GM13977 (cell line): ENCODE results near the gene CLDN10.
A peak's percentile ranks its signal among the peaks of the same experiment; 100 is the strongest.

Experiments used
- DNase-seq: peaks from one replicate; pipeline ENCODE4 v3.0.0; 2012; ENCODE audit warnings: low spot score
- in situ Hi-C: fragments of 300-500 bp; cut with MboI; formaldehyde crosslinking; loops from one replicate; pipeline ENCODE4 v1.12.0; 2022; ENCODE audit warnings: low sequenced_read_pairs, low pct_unique_long_range_greater_than_20kb, mixed read lengths, inconsistent platforms; ENCODE audit not compliant: unreplicated experiment
- TF ChIP-seq, protein P1 (sequence below): IDR thresholded peaks from 2 replicates; pipeline ENCODE4 v1.5.1; 2012; ENCODE audit warnings: mild to moderate bottlenecking, control low read depth; ENCODE audit not compliant: insufficient read depth; ENCODE audit errors: extremely low read depth, missing control alignments

The CLDN10 gene, protein sequence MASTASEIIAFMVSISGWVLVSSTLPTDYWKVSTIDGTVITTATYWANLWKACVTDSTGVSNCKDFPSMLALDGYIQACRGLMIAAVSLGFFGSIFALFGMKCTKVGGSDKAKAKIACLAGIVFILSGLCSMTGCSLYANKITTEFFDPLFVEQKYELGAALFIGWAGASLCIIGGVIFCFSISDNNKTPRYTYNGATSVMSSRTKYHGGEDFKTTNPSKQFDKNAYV

DNA sequence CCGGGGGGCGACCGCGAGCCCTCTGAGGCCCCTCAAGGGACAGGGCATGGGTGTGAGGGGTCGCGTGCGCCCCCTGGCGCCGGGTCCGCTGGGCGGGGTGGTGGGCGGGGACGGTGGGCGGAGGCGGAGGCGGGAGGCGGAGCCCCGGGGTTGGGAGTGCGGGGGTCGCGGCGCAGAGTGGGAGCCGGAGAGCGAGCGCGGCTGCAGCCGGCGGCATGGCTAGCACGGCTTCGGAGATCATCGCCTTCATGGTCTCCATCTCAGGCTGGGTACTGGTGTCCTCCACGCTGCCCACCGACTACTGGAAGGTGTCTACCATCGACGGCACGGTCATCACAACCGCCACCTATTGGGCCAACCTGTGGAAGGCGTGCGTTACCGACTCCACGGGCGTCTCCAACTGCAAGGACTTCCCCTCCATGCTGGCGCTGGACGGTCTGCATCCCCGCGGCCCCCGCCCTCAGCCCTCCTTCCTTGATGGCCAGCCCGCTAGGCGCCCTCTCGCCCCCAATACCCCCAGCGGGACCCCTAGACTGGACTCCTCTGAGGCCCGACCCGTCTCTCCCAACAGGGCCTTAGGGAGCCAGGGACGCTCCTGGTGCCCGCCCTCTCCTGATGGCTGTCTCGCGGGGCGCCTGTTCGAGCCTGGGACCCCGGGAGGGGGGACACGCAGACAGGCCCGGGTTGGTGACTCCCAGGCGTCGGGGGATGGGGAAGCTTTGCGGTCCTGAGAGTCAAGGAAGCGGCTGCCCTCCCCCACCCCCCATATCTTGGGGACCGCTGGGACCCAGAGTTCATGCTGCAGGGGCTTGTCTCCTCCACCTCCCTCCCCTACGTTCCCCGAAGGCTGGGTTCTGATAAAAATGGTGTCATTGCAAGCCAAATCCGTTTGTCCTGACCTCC lies at the start of gene CLDN10:
Gene CLDN10 (plus strand): TSS at position 182 of the 903 bp plus-strand sequence. CDS start 34 bp downstream, at position 216.
- TF ChIP-seq, protein P1, sequence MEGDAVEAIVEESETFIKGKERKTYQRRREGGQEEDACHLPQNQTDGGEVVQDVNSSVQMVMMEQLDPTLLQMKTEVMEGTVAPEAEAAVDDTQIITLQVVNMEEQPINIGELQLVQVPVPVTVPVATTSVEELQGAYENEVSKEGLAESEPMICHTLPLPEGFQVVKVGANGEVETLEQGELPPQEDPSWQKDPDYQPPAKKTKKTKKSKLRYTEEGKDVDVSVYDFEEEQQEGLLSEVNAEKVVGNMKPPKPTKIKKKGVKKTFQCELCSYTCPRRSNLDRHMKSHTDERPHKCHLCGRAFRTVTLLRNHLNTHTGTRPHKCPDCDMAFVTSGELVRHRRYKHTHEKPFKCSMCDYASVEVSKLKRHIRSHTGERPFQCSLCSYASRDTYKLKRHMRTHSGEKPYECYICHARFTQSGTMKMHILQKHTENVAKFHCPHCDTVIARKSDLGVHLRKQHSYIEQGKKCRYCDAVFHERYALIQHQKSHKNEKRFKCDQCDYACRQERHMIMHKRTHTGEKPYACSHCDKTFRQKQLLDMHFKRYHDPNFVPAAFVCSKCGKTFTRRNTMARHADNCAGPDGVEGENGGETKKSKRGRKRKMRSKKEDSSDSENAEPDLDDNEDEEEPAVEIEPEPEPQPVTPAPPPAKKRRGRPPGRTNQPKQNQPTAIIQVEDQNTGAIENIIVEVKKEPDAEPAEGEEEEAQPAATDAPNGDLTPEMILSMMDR: peak; percentile 10
- peak; percentile 44 for DNase-seq
- in situ Hi-C loops: no loop called here

GRCh38 chr13:95503662-95504061 lies 48.9 kb upstream of the CLDN10 start:
- in situ Hi-C loops: no loop called here
- no peak for DNase-seq
- TF ChIP-seq, protein P1: no peak

- in situ Hi-C loops: no loop called here
- DNase-seq: no peak
- TF ChIP-seq, protein P1: no peak
Observed at GRCh38 chr13:95505265-95505664, 47.3 kb upstream of the CLDN10 start.

DNA sequence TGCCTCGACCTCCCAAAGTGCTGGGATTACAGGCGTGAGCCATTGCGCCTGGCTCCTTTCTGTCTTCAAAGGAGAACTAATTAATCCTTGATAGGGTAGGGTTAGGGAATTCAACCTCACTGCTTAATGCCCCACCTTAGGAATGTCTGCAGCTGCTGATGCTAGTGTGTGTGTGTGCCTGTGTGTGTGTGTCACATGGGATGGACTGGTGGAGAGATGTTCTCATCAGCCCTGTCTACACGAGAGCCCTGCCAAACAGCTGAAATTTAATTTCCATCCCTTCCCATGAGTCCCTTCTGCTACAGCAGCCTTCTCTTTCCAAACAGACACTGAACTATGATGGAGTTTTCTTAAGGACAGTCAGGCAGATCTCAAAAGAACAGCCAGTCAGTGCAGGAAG lies 46.5 kb upstream of the CLDN10 start:
- no peak for DNase-seq
- in situ Hi-C loops: no loop called here
- TF ChIP-seq, protein P1: no peak

DNA sequence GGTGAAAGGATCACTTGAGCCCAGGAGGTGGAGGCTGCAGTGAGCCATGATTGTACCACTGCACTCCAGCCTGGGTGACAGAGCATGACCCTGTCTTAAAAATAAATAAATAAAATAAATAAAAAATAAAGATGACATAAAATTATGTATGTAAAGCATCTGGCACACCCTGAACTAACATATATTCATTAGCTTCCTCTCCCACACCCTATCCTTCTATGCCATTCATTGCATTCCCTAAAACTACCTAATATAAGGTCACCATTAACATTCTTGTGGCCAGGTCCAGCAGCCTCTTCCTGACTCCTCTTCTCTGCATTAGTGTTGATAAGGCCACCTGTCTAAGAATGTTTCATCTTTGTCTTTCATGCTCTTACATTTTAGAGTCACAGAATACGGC lies 44.5 kb upstream of the CLDN10 start:
- TF ChIP-seq, protein P1: no peak
- in situ Hi-C loops: no loop called here
- no peak for DNase-seq

- in situ Hi-C loops: no loop called here
- TF ChIP-seq, protein P1: no peak
- DNase-seq: no peak
Observed at GRCh38 chr13:95508996-95509395, 43.5 kb upstream of the CLDN10 start.
